Activated CD4-positive, alpha-beta T cell treated with anti-CD3 and anti-CD28 coated beads, Interleukin-2, amount 10 ng/mL, durations not matched to agents 24 days and 14 days (primary cell): ENCODE measurements around the gene COBL. TPM values are rescaled to one million over a fixed set of nuclear protein-coding genes. Genes with fewer than 3 reads are reported as not detected.

ENCODE experiments used
- DNase-seq: peaks from one replicate; pipeline ENCODE4 v3.0.0; 2022
- H3K27ac Mint-ChIP-seq: one replicate; pipeline ENCODE4 v1.8.0; 2022; ENCODE audit warnings: mild to moderate bottlenecking, mixed read lengths
- H3K27me3 Mint-ChIP-seq: one replicate; pipeline ENCODE4 v1.8.0; 2022; ENCODE audit warnings: mixed read lengths
- H3K36me3 Mint-ChIP-seq: one replicate; pipeline ENCODE4 v1.8.0; 2022; ENCODE audit warnings: low read depth, mild to moderate bottlenecking, mixed read lengths
- H3K4me1 Mint-ChIP-seq: one replicate; pipeline ENCODE4 v1.8.0; 2021; ENCODE audit warnings: mixed read lengths
- H3K4me3 Mint-ChIP-seq: one replicate; pipeline ENCODE4 v1.8.0; 2022; ENCODE audit warnings: mild to moderate bottlenecking, moderate library complexity, mixed read lengths
- H3K9me3 Mint-ChIP-seq: one replicate; pipeline ENCODE4 v1.8.0; 2021; ENCODE audit warnings: mixed read lengths
- intact Hi-C: fragments of 100-400 bp; cut with micrococcal nuclease; formaldehyde crosslinking; loops from one replicate; pipeline ENCODE4 v1.15.1; 2023
- total RNA-seq: library from RNA; stranded (reverse); gene quantifications from 2 replicates; pipeline ENCODE4 v1.2.3, GENCODE V29; 2022

COBL gene
- total RNA-seq, 1 donor from 2014 or later = not detected

DNA sequence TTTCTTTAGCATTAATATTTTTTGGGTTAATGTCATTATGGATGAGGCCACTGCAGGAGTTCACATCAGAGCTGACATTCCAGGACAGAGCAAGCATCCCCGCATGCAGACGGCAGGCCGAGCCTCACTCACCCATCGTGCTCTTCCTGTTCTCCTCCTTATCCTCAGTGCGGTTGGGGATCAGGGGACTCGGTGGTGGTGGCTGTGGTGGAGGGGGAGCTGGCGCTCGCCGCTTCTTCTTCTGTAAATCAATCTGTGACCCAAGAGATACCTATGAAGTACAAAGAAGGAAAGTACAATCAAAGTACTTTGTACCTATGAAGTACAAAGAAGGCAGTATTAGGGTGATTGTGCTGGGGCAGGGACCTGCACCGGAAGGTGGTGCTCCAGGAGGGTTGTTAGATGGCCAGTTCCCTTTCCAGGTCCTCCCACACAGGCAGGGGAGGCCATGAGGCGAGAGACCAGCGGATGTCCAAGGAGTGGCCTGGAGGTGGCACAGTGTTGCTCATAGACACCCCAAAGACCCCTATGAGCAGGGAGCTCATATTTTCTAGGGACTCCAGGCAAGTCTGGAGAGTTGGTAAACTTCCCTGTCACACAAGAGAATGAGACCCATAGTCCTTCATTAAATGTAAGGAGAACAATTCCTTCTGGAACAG is 231.4 kb downstream of the COBL start:
- Mint-ChIP-seq H3K9me3 (no peaks in the 10 kb centered on the region), H3K27me3 (no peaks in the 10 kb centered on the region), H3K27ac (no peak overlapping the region), H3K4me3 (no peak overlapping the region), H3K4me1 (no peaks in the 10 kb centered on the region), H3K36me3 (no peaks in the 10 kb centered on the region)
- intact Hi-C loops = no loop called here
- peak; percentile 32 for DNase-seq

DNA sequence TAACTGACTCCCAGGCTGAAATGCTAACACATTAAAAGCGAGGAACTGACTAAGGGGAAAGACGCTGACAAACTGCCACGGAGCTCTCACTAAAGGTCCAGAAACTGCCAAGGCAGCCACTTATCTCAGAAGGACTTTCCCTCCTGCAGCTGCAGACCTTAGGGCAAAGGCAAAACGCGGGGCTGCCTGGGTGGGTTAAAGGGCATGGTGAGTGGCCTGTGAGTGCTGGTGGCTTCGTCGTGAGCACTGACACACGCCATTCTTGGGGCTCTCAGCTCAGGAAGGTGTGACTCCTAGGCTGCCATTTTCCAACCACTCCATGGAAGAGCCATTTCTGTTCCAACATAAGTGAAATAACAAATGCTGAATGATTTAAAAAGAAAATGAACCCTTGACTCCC is 232.5 kb downstream of the COBL start:
- no peaks in the 10 kb centered on the region for H3K4me1 Mint-ChIP-seq
- H3K4me3 Mint-ChIP-seq = no peak overlapping the region
- peak; percentile 40 for DNase-seq
- no peak overlapping the region for H3K27ac Mint-ChIP-seq
- peaks cover under 1% of the 10 kb centered on the region for H3K27me3 Mint-ChIP-seq
- H3K36me3 Mint-ChIP-seq = no peaks in the 10 kb centered on the region
- H3K9me3 Mint-ChIP-seq = no peaks in the 10 kb centered on the region
- intact Hi-C loops = no loop called here

- no peaks in the 10 kb centered on the region for H3K4me1 Mint-ChIP-seq
- no peak overlapping the region for H3K4me3 Mint-ChIP-seq
- H3K9me3 Mint-ChIP-seq = no peaks in the 10 kb centered on the region
- no peaks in the 10 kb centered on the region for H3K36me3 Mint-ChIP-seq
- no peak overlapping the region for H3K27ac Mint-ChIP-seq
- H3K27me3 Mint-ChIP-seq = peaks cover 3% of the 10 kb centered on the region
- peak; percentile 28 for DNase-seq
- intact Hi-C loops = no loop called here
Observed at GRCh38 chr7:51082940-51083533, 233.6 kb downstream of the COBL start.

GRCh38 chr7:51082096-51082840 is 234.3 kb downstream of the COBL start:
- Mint-ChIP-seq H3K27me3 (peaks cover 3% of the 10 kb centered on the region), H3K4me3 (no peak overlapping the region), H3K4me1 (no peaks in the 10 kb centered on the region), H3K9me3 (no peaks in the 10 kb centered on the region), H3K36me3 (no peaks in the 10 kb centered on the region), H3K27ac (no peak overlapping the region)
- intact Hi-C loops = no loop called here
- DNase-seq = peak; percentile 50

DNA sequence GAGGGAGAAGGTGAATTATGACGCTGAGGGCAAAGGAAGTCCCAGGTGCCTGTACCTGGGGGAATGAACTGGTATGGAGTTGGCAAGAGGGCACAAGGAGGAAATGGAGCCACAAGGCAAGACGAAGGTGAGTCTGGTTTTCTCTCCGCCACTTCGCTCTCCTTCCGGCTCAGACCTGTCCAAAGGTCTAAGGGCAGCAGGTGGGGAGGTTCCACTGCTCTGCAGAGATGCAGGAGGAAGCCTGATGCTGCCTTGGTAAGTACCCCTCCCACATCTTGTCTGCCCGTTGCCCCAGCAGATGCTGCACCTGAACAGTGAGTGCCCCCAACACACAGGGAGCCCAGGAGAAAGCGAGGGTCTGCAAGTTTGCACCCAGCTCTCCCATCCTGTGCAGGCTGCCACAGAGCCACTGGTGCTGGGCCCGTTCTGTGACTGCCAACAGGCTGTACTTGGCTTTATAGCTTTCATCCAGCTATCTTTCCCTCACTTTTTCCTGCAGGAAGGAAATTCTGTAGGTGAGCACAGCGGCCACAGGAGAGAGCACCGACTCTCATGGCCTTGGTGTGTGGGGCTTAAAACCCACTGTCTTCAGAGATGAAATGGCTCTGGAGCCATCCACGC is 235.2 kb downstream of the COBL start:
- H3K27me3 Mint-ChIP-seq = peaks cover 3% of the 10 kb centered on the region
- H3K4me1 Mint-ChIP-seq = no peaks in the 10 kb centered on the region
- no peaks in the 10 kb centered on the region for H3K36me3 Mint-ChIP-seq
- no peaks in the 10 kb centered on the region for H3K9me3 Mint-ChIP-seq
- H3K4me3 Mint-ChIP-seq = no peak overlapping the region
- no peak overlapping the region for H3K27ac Mint-ChIP-seq
- intact Hi-C loops = no loop called here
- peak; percentile 39 for DNase-seq

GRCh38 chr7:51080622-51081269 is 235.9 kb downstream of the COBL start:
- no peaks in the 10 kb centered on the region for H3K36me3 Mint-ChIP-seq
- H3K9me3 Mint-ChIP-seq = no peaks in the 10 kb centered on the region
- no peak overlapping the region for H3K4me3 Mint-ChIP-seq
- no peak overlapping the region for H3K27ac Mint-ChIP-seq
- peak; percentile 19 for DNase-seq
- intact Hi-C loops = no loop called here
- peaks cover 3% of the 10 kb centered on the region for H3K27me3 Mint-ChIP-seq
- peaks cover 2% of the 10 kb centered on the region for H3K4me1 Mint-ChIP-seq

GRCh38 chr7:51080216-51080615 is 236.4 kb downstream of the COBL start:
- H3K36me3 Mint-ChIP-seq = no peaks in the 10 kb centered on the region
- H3K9me3 Mint-ChIP-seq = no peaks in the 10 kb centered on the region
- H3K4me1 Mint-ChIP-seq = peaks cover 3% of the 10 kb centered on the region
- intact Hi-C loops = no loop called here
- DNase-seq = peak; percentile 27
- no peak overlapping the region for H3K27ac Mint-ChIP-seq
- peaks cover 3% of the 10 kb centered on the region for H3K27me3 Mint-ChIP-seq
- H3K4me3 Mint-ChIP-seq = no peak overlapping the region

GRCh38 chr7:51079494-51079893 is 237.1 kb downstream of the COBL start:
- peaks cover 3% of the 10 kb centered on the region for H3K27me3 Mint-ChIP-seq
- H3K4me3 Mint-ChIP-seq = no peak overlapping the region
- intact Hi-C loops = loop anchor here (5.0 kb wide), 1 partner anchor 43 kb away; no protein-coding TSS in a partner anchor
- H3K9me3 Mint-ChIP-seq = no peaks in the 10 kb centered on the region
- H3K27ac Mint-ChIP-seq = no peak overlapping the region
- peaks cover 3% of the 10 kb centered on the region for H3K4me1 Mint-ChIP-seq
- DNase-seq = peak; percentile 47
- H3K36me3 Mint-ChIP-seq = no peaks in the 10 kb centered on the region

GRCh38 chr7:51078653-51079052 is 238.0 kb downstream of the COBL start:
- Mint-ChIP-seq H3K4me3 (no peak overlapping the region), H3K36me3 (no peaks in the 10 kb centered on the region), H3K27ac (no peak overlapping the region), H3K9me3 (no peaks in the 10 kb centered on the region), H3K4me1 (peaks cover 3% of the 10 kb centered on the region), H3K27me3 (peaks cover 3% of the 10 kb centered on the region)
- intact Hi-C loops = loop anchor here (5.0 kb wide), 1 partner anchor 44 kb away; no protein-coding TSS in a partner anchor
- DNase-seq = peak; percentile 30

DNA sequence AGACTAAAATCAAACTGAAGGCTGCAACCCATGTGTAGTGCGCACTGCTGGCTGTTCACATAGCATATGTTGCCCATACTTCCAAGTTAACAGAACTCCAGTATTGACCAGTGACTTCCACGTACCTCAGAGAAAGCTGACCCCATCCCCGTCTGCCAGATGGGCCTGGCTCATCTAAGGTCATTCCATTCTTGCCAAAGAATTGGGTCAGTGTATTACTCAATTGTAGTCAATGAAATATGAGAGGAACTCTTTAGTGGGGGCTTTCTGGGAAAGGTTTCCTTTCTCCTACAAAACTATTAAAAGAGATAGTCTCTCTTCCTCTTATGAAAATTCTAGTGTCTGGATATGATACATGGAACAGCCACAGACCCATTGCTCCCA is 238.6 kb downstream of the COBL start:
- Mint-ChIP-seq H3K4me1 (peaks cover 3% of the 10 kb centered on the region), H3K9me3 (no peaks in the 10 kb centered on the region), H3K36me3 (no peaks in the 10 kb centered on the region), H3K27ac (no peak overlapping the region), H3K27me3 (peaks cover 3% of the 10 kb centered on the region), H3K4me3 (no peak overlapping the region)
- no peak for DNase-seq
- intact Hi-C loops = loop anchor here (5.0 kb wide), 1 partner anchor 44 kb away; no protein-coding TSS in a partner anchor

GRCh38 chr7:51077316-51077986 is 239.2 kb downstream of the COBL start:
- H3K9me3 Mint-ChIP-seq = no peaks in the 10 kb centered on the region
- H3K36me3 Mint-ChIP-seq = no peaks in the 10 kb centered on the region
- DNase-seq = peak; percentile 27
- H3K27ac Mint-ChIP-seq = no peak overlapping the region
- peaks cover 3% of the 10 kb centered on the region for H3K4me1 Mint-ChIP-seq
- H3K27me3 Mint-ChIP-seq = peaks cover 3% of the 10 kb centered on the region
- intact Hi-C loops = loop anchor here (5.0 kb wide), 1 partner anchor 45 kb away; no protein-coding TSS in a partner anchor
- H3K4me3 Mint-ChIP-seq = no peak overlapping the region

DNA sequence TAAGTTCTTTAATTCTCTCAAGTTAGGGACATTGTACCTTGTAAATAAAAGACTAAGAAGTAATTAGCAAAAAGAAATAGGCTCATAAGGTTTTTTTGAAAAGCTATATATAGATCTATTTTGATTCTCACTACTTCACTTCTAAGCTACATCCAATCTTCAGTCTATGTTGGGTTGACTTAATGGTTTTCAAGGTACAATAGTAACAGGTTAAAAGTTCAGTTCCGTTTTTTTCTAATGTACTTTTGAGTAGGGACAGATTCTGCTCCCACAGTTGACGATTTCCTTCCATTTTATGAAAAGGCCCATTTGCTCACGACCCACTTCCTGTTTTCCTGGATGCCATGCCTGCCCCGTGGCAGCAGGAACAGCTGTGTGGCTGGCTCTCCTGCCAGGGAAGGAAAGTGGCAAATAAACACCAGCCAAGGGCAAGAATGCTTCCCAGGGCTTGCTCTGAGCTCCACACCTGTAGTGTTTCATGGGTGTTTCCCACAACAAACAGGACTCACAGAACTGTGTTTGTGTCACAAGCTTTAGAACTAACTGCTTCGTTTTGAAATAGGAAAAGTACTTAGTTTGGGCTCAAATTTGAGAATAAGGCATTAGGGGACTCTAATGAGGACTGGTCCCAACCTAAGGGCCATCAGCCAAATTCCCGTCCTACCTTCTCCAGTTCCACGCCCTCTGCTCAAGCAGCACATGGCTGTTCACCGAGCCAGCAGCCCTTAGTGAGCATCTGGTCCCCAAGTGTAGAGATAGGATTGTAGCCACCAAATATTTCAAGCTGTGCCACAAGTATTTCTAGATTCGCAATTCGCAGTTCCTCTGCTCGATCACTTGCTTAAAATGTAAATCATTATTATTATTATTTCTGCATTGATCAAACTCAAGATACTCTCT is 240.7 kb downstream of the COBL start:
- intact Hi-C loops = loop anchor here (5.0 kb wide), 1 partner anchor 46 kb away; no protein-coding TSS in a partner anchor
- Mint-ChIP-seq H3K4me1 (peaks cover 3% of the 10 kb centered on the region), H3K9me3 (no peaks in the 10 kb centered on the region)

More for the DNA sequence above, 240.7 kb downstream of the COBL start:
- peak; percentile 45 for DNase-seq
- Mint-ChIP-seq H3K27ac (no peak overlapping the region), H3K4me3 (no peak overlapping the region), H3K36me3 (no peaks in the 10 kb centered on the region), H3K27me3 (peaks cover 3% of the 10 kb centered on the region)
